ENCODE data around the gene ARHGAP15. TPM values are rescaled to one million over a fixed set of nuclear protein-coding genes. Genes with fewer than 3 reads are reported as not detected.

Gene ARHGAP15
- total RNA-seq, 1 donor from 2014 or later: 7.0 TPM

DNA sequence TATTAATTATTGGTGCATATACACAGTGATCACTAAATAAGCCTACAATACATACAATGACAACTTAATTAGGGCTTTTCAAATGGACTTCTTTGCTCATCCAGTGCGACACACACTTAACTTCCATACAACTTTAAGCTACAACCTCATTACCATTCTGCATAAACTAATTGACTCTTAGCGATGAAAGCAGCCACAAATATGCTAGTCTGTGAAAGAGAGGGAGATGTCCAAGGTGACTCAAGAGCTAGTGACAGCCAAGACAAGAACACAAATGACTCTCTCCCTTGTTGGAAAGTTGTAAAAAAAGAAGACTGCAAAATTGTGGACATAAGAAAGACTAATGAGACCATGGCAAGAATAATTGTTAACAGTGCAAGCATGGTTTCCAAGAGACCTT, 264.8 kb downstream of the ARHGAP15 start:
- Histone ChIP-seq H3K4me1 (peaks cover 3% of the 10 kb centered on the region), H3K4me3 (no peak overlapping the region)
- intact Hi-C loops (cut with micrococcal nuclease): no loop called here

GRCh38 chr2:143397884-143398614, 268.8 kb downstream of the ARHGAP15 start:
- intact Hi-C loops (cut with micrococcal nuclease): no loop called here
- DNase-seq: no peak
- H3K4me1 ChIP-seq: peaks cover 3% of the 10 kb centered on the region
- H3K27ac ChIP-seq (replicated peaks): no peak overlapping the region
- no peaks in the 10 kb centered on the region for H3K27me3 ChIP-seq (ENCODE audit: low read depth)
- no peak for TF ChIP-seq CTCF (IDR thresholded peaks at IDR 0.05; ENCODE audit: borderline replicate concordance)
- no peak overlapping the region for H3K4me3 ChIP-seq
- H3K36me3 ChIP-seq: no peaks in the 10 kb centered on the region
- H3K9me3 ChIP-seq (replicated peaks): no peaks in the 10 kb centered on the region

More for the DNA sequence above, 264.8 kb downstream of the ARHGAP15 start:
- no peaks in the 10 kb centered on the region for H3K9me3 ChIP-seq (replicated peaks)
- no peak for DNase-seq
- no peak for TF ChIP-seq CTCF (IDR thresholded peaks at IDR 0.05; ENCODE audit: borderline replicate concordance)
- H3K36me3 ChIP-seq: no peaks in the 10 kb centered on the region
- no peaks in the 10 kb centered on the region for H3K27me3 ChIP-seq (ENCODE audit: low read depth)
- H3K27ac ChIP-seq (replicated peaks): no peak overlapping the region

DNA sequence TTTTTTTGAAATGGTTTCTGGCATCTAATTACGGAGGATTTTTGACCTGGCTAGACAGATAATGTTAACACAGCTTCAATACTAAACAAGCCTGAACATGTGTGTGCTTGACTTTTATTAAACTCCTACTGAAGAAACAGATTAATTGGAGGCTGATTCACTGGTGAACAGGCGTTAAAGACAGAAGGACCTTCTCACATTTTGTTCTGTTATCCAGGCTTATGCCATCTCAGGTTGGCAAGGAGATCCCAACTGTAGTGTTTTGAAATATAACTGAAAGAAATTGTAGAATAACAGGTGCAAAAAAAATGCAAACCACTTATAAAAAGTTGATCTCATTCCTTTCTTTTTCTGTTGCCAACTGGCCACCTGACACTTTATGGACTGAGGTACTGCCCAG, 269.6 kb downstream of the ARHGAP15 start:
- peaks cover 3% of the 10 kb centered on the region for H3K4me1 ChIP-seq
- no peaks in the 10 kb centered on the region for H3K36me3 ChIP-seq
- H3K4me3 ChIP-seq: no peak overlapping the region
- intact Hi-C loops (cut with micrococcal nuclease): no loop called here
- H3K27ac ChIP-seq (replicated peaks): no peak overlapping the region
- DNase-seq: no peak
- no peaks in the 10 kb centered on the region for H3K9me3 ChIP-seq (replicated peaks)
- TF ChIP-seq CTCF (IDR thresholded peaks at IDR 0.05; ENCODE audit: borderline replicate concordance): no peak
- no peaks in the 10 kb centered on the region for H3K27me3 ChIP-seq (ENCODE audit: low read depth)

- intact Hi-C loops (cut with micrococcal nuclease): no loop called here
- Histone ChIP-seq H3K27me3 (ENCODE audit: low read depth) (no peaks in the 10 kb centered on the region), H3K4me3 (no peak overlapping the region), H3K36me3 (no peaks in the 10 kb centered on the region), H3K4me1 (peaks cover 3% of the 10 kb centered on the region), H3K27ac (replicated peaks) (no peak overlapping the region), H3K9me3 (replicated peaks) (no peaks in the 10 kb centered on the region)
- DNase-seq: no peak
- TF ChIP-seq CTCF (IDR thresholded peaks at IDR 0.05; ENCODE audit: borderline replicate concordance): no peak
Measured at GRCh38 chr2:143399631-143400069, 270.4 kb downstream of the ARHGAP15 start.

GRCh38 chr2:143401861-143402260, 272.6 kb downstream of the ARHGAP15 start:
- Histone ChIP-seq H3K9me3 (replicated peaks) (no peaks in the 10 kb centered on the region), H3K4me1 (peaks cover 3% of the 10 kb centered on the region), H3K36me3 (no peaks in the 10 kb centered on the region), H3K27ac (replicated peaks) (no peak overlapping the region), H3K27me3 (ENCODE audit: low read depth) (no peaks in the 10 kb centered on the region), H3K4me3 (no peak overlapping the region)
- TF ChIP-seq CTCF (IDR thresholded peaks at IDR 0.05; ENCODE audit: borderline replicate concordance): no peak
- intact Hi-C loops (cut with micrococcal nuclease): no loop called here
- DNase-seq: no peak
